K562 (cell line): ENCODE results near the gene CCDC32. TPM values are rescaled to one million over a fixed set of nuclear protein-coding genes. Genes with fewer than 3 reads are reported as not detected.

Experiments
- ATAC-seq: fragments of 200-7000 bp; cut with Tn5 transposase; 3 replicates; pipeline ENCODE4 v1.9.1; 2020; ENCODE audit warnings: moderate library complexity
- BruUV-seq: library from RNA; stranded (reverse); fragments of 400-500 nt; replicated peaks from 2 replicates; lab custom pipeline; 2021; lab: Mats Ljungman, UMichigan
- CTCF ChIA-PET: fragments of 300-600 bp; formaldehyde crosslinking; extraction: SDS; loops from one replicate; lab custom pipeline; 2021; ENCODE audit warnings: low intra/inter-chr PET ratio; lab: Yijun Ruan, JAX
- POLR2A ChIA-PET: fragments of 300-600, 350-650 bp; sonication (Branson Sonifier 250); formaldehyde crosslinking; extraction: SDS; loops from one replicate; lab custom pipeline; 2021; ENCODE audit warnings: antibody characterized with exemption, inconsistent platforms; lab: Yijun Ruan, JAX
- DNase-seq, 4 experiments: peaks; one replicate each; pipeline versions ENCODE4 v3.0.0 to v3.0.0-alpha.2; 2011 to 2018; ENCODE audit warnings: low spot score in 3 of 4, mixed read lengths in 3 of 4; ENCODE audit errors: extremely low read depth in 1 of 4
- FAIRE-seq: peaks from 2 replicates; lab custom pipeline; 2011; peaks lifted over from hg19 to GRCh38; lab: Jason Lieb, UNC
- H2AFZ ChIP-seq: 2 replicates; pipeline ENCODE4 v1.6.0; 2011; ENCODE audit warnings: low read depth, low read length, control low read depth, inconsistent platforms
- H3K27ac ChIP-seq: fragments of 200-600 bp; 3 replicates; pipeline ENCODE4 v1.8.0; 2011; ENCODE audit warnings: low read depth, mild to moderate bottlenecking, control low read depth, inconsistent platforms, low read length, moderate library complexity, mixed read lengths; ENCODE audit errors: extremely low read depth
- H3K27me3 ChIP-seq, 2 experiments: fragments of 300-600 bp in 1 of 2; 2 replicates in 1 of 2; 3 replicates in 1 of 2; pipeline versions ENCODE4 v1.6.0 to v1.8.0; 2011; ENCODE audit warnings: inconsistent platforms in 2 of 2, low read length in 2 of 2, mild to moderate bottlenecking in 1 of 2, mixed read lengths in 1 of 2, moderate library complexity in 1 of 2; ENCODE audit not compliant: control insufficient read depth in 2 of 2, insufficient read depth in 2 of 2
- H3K36me3 ChIP-seq: fragments of 300-600 bp; 3 replicates; pipeline ENCODE4 v1.8.0; 2011; ENCODE audit warnings: mild to moderate bottlenecking, low read length, inconsistent platforms; ENCODE audit not compliant: control insufficient read depth, insufficient read depth
- H3K4me1 ChIP-seq, 2 experiments: fragments of 200-600 bp in 1 of 2; replicated peaks in 1 of 2; 2 replicates in 1 of 2; 3 replicates in 1 of 2; pipeline versions ENCODE4 v1.5.1 to v1.8.0; 2011; ENCODE audit warnings: inconsistent platforms in 2 of 2, low read length in 2 of 2, mild to moderate bottlenecking in 1 of 2, mixed read lengths in 1 of 2, moderate library complexity in 1 of 2; ENCODE audit not compliant: control insufficient read depth in 2 of 2, insufficient read depth in 2 of 2
- H3K4me2 ChIP-seq: 2 replicates; pipeline ENCODE4 v1.6.1; 2011; ENCODE audit warnings: low read length, control low read depth, inconsistent platforms, mixed read lengths; ENCODE audit not compliant: insufficient read depth
- H3K4me3 ChIP-seq: fragments of 200-600 bp; sonication (generic), shearing (Covaris generic); 2 replicates; pipeline ENCODE4 v1.5.1; 2016; ENCODE audit warnings: control low read depth, inconsistent platforms
- H3K79me2 ChIP-seq: fragments of 200-600 bp; 3 replicates; pipeline ENCODE4 v1.8.0; 2011; ENCODE audit warnings: low read length, inconsistent platforms; ENCODE audit not compliant: control insufficient read depth, insufficient read depth
- H3K9ac ChIP-seq, 2 experiments: 2 replicates each; pipeline versions ENCODE4 v1.6.0 to v1.6.1; 2011; ENCODE audit warnings: low read depth in 2 of 2, low read length in 2 of 2, control low read depth in 1 of 2, inconsistent platforms in 1 of 2, mild to moderate bottlenecking in 1 of 2, mixed read lengths in 1 of 2; ENCODE audit not compliant: insufficient read depth in 1 of 2
- H3K9me1 ChIP-seq: one replicate; pipeline ENCODE4 v1.6.0; 2011; ENCODE audit warnings: inconsistent platforms, mild to moderate bottlenecking, low read length, moderate library complexity; ENCODE audit not compliant: control insufficient read depth, insufficient read depth
- H3K9me3 ChIP-seq: replicated peaks from 2 replicates; pipeline ENCODE4 v1.5.1; 2011; ENCODE audit warnings: low read depth, low read length, inconsistent platforms; ENCODE audit not compliant: control insufficient read depth, insufficient read depth
- H4K20me1 ChIP-seq: replicated peaks from 2 replicates; pipeline ENCODE4 v1.6.1; 2011; ENCODE audit warnings: low read length, inconsistent platforms, mixed read lengths; ENCODE audit not compliant: control insufficient read depth, insufficient read depth
- ATF3 ChIP-seq, 2 experiments: fragments of 450-650 bp in 1 of 2; sonication (generic) in 1 of 2; formaldehyde crosslinking in 1 of 2; IDR thresholded peaks in 1 of 2; conservative IDR thresholded peaks in 1 of 2; 2 replicates each; pipeline versions ENCODE4 v1.6.1 to v1.8.1; 2016 to 2023; ENCODE audit warnings: mild to moderate bottlenecking in 2 of 2, moderate library complexity in 2 of 2, inconsistent platforms in 1 of 2, missing genetic modification reagents in 1 of 2
- BACH1 ChIP-seq: fragments of 200-800 bp; sonication (Bioruptor generic); IDR thresholded peaks from 2 replicates; pipeline ENCODE4 v1.6.1; 2016; ENCODE audit warnings: missing genetic modification characterization, missing compliant biosample characterization
- C11orf30 ChIP-seq: fragments of 450-650 bp; IDR thresholded peaks from 2 replicates; pipeline ENCODE4 v1.6.1; 2016; ENCODE audit warnings: low read depth, mild to moderate bottlenecking
- CHD4 ChIP-seq: fragments of 200-600 bp; sonication (generic); IDR thresholded peaks from 3 replicates; pipeline ENCODE4 v1.6.1; 2012; ENCODE audit warnings: low read depth, mild to moderate bottlenecking, mixed read lengths, low read length, inconsistent platforms; ENCODE audit not compliant: insufficient read depth, insufficient replicate concordance, poor library complexity, severe bottlenecking
- ETS2 ChIP-seq: IDR thresholded peaks from 2 replicates; pipeline ENCODE4 v1.6.1; 2016; ENCODE audit warnings: borderline replicate concordance, missing genetic modification characterization, mild to moderate bottlenecking, moderate library complexity, missing compliant biosample characterization; ENCODE audit not compliant: poor library complexity, severe bottlenecking
- FOXA3 ChIP-seq, 2 experiments: fragments of 450-650 bp in 1 of 2; sonication (generic) in 1 of 2; formaldehyde crosslinking; IDR thresholded peaks in 1 of 2; conservative IDR thresholded peaks in 1 of 2; 2 replicates each; pipeline versions ENCODE4 v1.4.0 to v1.8.0; 2020 to 2022; ENCODE audit warnings: mild to moderate bottlenecking in 2 of 2, missing genetic modification reagents in 1 of 2
- JUND ChIP-seq, 2 experiments: IDR thresholded peaks; 2 replicates in 1 of 2; 3 replicates in 1 of 2; pipeline ENCODE4 v1.6.1; 2011; ENCODE audit warnings: borderline replicate concordance in 2 of 2, low read depth in 2 of 2, low read length in 2 of 2, improper control_type of control experiment in 1 of 2, missing biosample characterization in 1 of 2, missing genetic modification characterization in 1 of 2, missing genetic modification reagents in 1 of 2
- NFYB ChIP-seq: IDR thresholded peaks from 2 replicates; pipeline ENCODE4 v1.6.1; 2011; ENCODE audit warnings: mild to moderate bottlenecking, moderate library complexity; ENCODE audit not compliant: insufficient read length; ENCODE audit errors: extremely low read depth
- SMAD1 ChIP-seq: fragments of 150-350 bp; IDR thresholded peaks from 2 replicates; pipeline ENCODE4 v1.6.1; 2014; ENCODE audit warnings: low read length, low read depth; ENCODE audit not compliant: partially characterized antibody
- ZBTB12 ChIP-seq: fragments of 250-450 bp; sonication (Bioruptor Pico); IDR thresholded peaks from 2 replicates; pipeline ENCODE4 v1.4.0; 2020
- ZNF146 ChIP-seq: IDR thresholded peaks from one replicate; pipeline ENCODE4 v1.6.1; 2018; ENCODE audit warnings: missing compliant biosample characterization; ENCODE audit not compliant: unreplicated experiment
- ZNF217 ChIP-seq: sonication (generic); formaldehyde crosslinking; IDR thresholded peaks from 2 replicates; pipeline ENCODE4 v1.8.0; 2022; ENCODE audit warnings: mild to moderate bottlenecking, missing genetic modification reagents
- ZNF41 ChIP-seq: fragments of 250-450 bp; sonication (Bioruptor Pico); conservative IDR thresholded peaks from 2 replicates; pipeline ENCODE4 v1.4.0; 2020; ENCODE audit warnings: mild to moderate bottlenecking
- ZNF551 ChIP-seq: fragments of 250-450 bp; sonication (Bioruptor Pico); IDR thresholded peaks from 2 replicates; pipeline ENCODE4 v1.5.0; 2021; ENCODE audit warnings: mild to moderate bottlenecking, moderate library complexity
- WGBS: fragments of 100-300 bp; shearing (Covaris generic); methylation state at CpG from one replicate; pipeline ENCODE4 v1.1.6; 2016; ENCODE audit warnings: low coverage, mixed read lengths; ENCODE audit not compliant: insufficient coverage; ENCODE audit errors: missing lambda C conversion rate; 5-methylcytosine and 5-hydroxymethylcytosine counted together
- in situ Hi-C: fragments of 300-500 bp; cut with MboI; formaldehyde crosslinking; loops from 4 replicates; pipeline ENCODE4 v1.15.0; 2018; ENCODE audit warnings: inconsistent platforms, mixed read lengths
- intact Hi-C: fragments of 100-400 bp; cut with micrococcal nuclease; formaldehyde crosslinking; loops from 2 replicates; pipeline ENCODE4 v1.14.2; 2022
- polyA plus RNA-seq, 8 experiments: library from polyadenylated mRNA; depleted of rRNA in 4 of 8; stranded (reverse) in 5 of 8; unstranded in 3 of 8; fragments of >200 nt; fragmentation: Nextera tagmentation in 2 of 8; fragmentation: Illumina TruSeq in 1 of 8; extraction: Ambion mirVana in 2 of 8; extraction: Trizol in 1 of 8; gene quantifications; 2 replicates each; pipeline versions ENCODE4 v1.2.1 to v1.2.3, GENCODE V29; 2011 to 2014; ENCODE audit warnings: inconsistent platforms in 1 of 8, missing spikeins in 1 of 8
- total RNA-seq, 7 experiments: library from RNA; depleted of rRNA in 6 of 7; stranded (reverse); fragments of >200 nt in 6 of 7; fragmentation: Illumina TruSeq in 2 of 7; extraction: Trizol in 2 of 7; gene quantifications; 2 replicates each; pipeline versions ENCODE4 v1.2.1 to v1.2.3, GENCODE V29; 2011 to 2021; ENCODE audit warnings: low replicate concordance in 1 of 7
- TF ChIP-seq, protein P1 (sequence below): sonication (generic); formaldehyde crosslinking; IDR thresholded peaks from 2 replicates; pipeline ENCODE4 v1.8.1; 2023; ENCODE audit warnings: mild to moderate bottlenecking, missing genetic modification reagents, moderate library complexity

The CCDC32 gene
- total and polyA plus RNA-seq, 9 of the 15 experiments (the other 6 are each of a cell fraction or from before 2014, with no cell fraction given) = 22.2 to 94.8 (median 37.1) TPM

DNA sequence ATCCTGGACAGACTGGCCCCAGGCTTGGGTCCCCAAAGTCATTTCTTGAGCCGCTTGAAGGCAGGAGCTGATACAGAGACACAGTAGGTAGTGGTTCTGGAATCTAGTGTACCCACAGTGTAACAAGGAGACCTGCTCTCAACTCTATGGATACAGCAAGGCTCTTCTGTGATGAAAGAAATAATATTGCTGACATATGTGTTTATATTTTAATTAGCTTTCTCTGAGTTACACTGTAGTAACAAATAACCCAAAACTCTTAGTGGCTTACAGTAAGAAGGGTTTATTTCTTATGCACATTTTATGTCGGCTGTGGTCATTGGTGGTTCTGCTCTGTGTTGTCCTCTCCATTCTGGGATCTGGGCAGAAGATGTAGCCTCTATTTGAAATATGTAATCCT is 48.5 kb downstream of the CCDC32 start (continued):
- TF ChIP-seq ZNF146 (CRISPR knock-in tag) = no peak
- peak; percentile 53; the same call in 1 of the 2 replicates for TF ChIP-seq C11orf30
- TF ChIP-seq ETS2 (tag) = no peak
- no peak for TF ChIP-seq ZNF551 (CRISPR knock-in tag)

DNA sequence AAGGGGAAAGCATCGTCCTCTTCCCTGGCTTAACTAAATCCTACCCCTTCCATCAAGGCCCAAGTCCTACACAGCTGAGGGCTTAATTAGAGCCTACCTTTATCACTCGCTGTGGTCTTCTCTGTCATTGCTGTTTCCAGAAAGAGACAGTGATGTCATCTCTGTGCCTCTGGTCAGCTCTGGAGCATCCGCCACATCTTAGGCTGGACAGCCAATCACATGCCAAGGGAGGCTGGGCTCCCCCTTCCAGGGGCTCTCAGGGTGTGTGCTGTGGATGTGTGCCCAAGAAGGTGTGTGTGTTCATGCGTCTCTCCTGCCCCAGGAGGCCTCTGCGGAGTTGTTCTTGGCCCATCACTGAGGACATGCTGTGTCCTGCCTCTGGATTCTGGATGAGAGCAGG is 51.2 kb downstream of the CCDC32 start:
- WGBS = 51% methylated on average over 5 of the region's 5 CpGs
- DNase-seq (peak in 1 of 4 experiments; percentile 34), ATAC-seq (no peak), FAIRE-seq (peak; percentile 11)
- in situ Hi-C loops = no loop called here
- Histone ChIP-seq H3K79me2 (no peaks in the 10 kb centered on the region), H3K9me3 (no peaks in the 10 kb centered on the region), H3K27me3 (no peaks in the 10 kb centered on the region), H3K27ac (no peak overlapping the region), H4K20me1 (no peaks in the 10 kb centered on the region), H3K4me1 (peaks cover 13 to 21% of the 10 kb centered on the region in 2 experiments), H3K4me2 (no peak overlapping the region), H3K9me1 (peaks cover 4% of the 10 kb centered on the region), H3K4me3 (no peak overlapping the region), H2AFZ (no peak overlapping the region), H3K36me3 (no peaks in the 10 kb centered on the region), H3K9ac (peak overlapping the region in 1 of 2 experiments; percentile 24; a peak in 1 of 4 replicates)
- ChIA-PET CTCF (no interaction called here), POLR2A (interaction anchor here (0.7 kb wide), 1 partner anchor 82 kb away, joined by 3 read pairs; no protein-coding TSS in a partner anchor)
- no TSS peak for BruUV-seq
- intact Hi-C loops = loop anchor here (10.0 kb wide), 1 partner anchor 271 kb away; no protein-coding TSS in a partner anchor
- TF ChIP-seq ZNF217 (CRISPR knock-in tag) = no peak
- no peak for TF ChIP-seq CHD4
- no peak for TF ChIP-seq BACH1 (tag)
- no peak for TF ChIP-seq ZBTB12 (CRISPR knock-in tag)
- peak; percentile 21; the same call in 1 of the 2 replicates for TF ChIP-seq JUND (IDR thresholded peaks at IDR 0.05; ENCODE audit: borderline replicate concordance, low read depth, low read length)
- no peak; the same call in 2 of the 3 replicates for TF ChIP-seq JUND (tag; IDR thresholded peaks at IDR 0.05; ENCODE audit: borderline replicate concordance, low read depth, low read length)
- peak; percentile 61 for TF ChIP-seq ATF3 (IDR thresholded peaks at IDR 0.05)
- TF ChIP-seq ATF3 (CRISPR knock-in tag; conservative IDR thresholded peaks at IDR 0.05) = no peak
- TF ChIP-seq FOXA3 (CRISPR knock-in tag; conservative IDR thresholded peaks at IDR 0.05 in 1 of 2, IDR thresholded peaks at IDR 0.05 in 1 of 2) = no peak
- TF ChIP-seq SMAD1 = no peak
- peak; percentile 36 for TF ChIP-seq NFYB
- TF ChIP-seq, protein P1, sequence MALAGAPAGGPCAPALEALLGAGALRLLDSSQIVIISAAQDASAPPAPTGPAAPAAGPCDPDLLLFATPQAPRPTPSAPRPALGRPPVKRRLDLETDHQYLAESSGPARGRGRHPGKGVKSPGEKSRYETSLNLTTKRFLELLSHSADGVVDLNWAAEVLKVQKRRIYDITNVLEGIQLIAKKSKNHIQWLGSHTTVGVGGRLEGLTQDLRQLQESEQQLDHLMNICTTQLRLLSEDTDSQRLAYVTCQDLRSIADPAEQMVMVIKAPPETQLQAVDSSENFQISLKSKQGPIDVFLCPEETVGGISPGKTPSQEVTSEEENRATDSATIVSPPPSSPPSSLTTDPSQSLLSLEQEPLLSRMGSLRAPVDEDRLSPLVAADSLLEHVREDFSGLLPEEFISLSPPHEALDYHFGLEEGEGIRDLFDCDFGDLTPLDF (CRISPR knock-in tag) = no peak
- TF ChIP-seq ZNF41 (CRISPR knock-in tag) = no peak
